Motor neuron (in vitro differentiated cells): ENCODE data around the gene MYO3A. TPM values are rescaled to one million over a fixed set of nuclear protein-coding genes. Genes with fewer than 3 reads are reported as not detected.

Experiments
- ATAC-seq, 8 experiments: fragments of 200-7000 bp; cut with Tn5 transposase; replicated peaks in 6 of 8; 2 replicates each; pipeline ENCODE4 v1.8.0; 2021; ENCODE audit warnings: mild to moderate bottlenecking in 8 of 8, moderate library complexity in 8 of 8
- H3K27ac ChIP-seq, 2 donors: fragments of 250-450 bp; sonication (Bioruptor Pico); 2 replicates each; pipeline ENCODE4 v1.9.0; 2021; ENCODE audit warnings: antibody characterized with exemption in 2 of 2, mild to moderate bottlenecking in 2 of 2, moderate library complexity in 1 of 2
- H3K4me1 ChIP-seq, 2 donors: fragments of 250-450 bp; sonication (Bioruptor Pico); replicated peaks in 1 of 2; 2 replicates each; pipeline ENCODE4 v1.6.1; 2021; ENCODE audit warnings: antibody characterized with exemption in 2 of 2, mild to moderate bottlenecking in 2 of 2, moderate library complexity in 1 of 2
- H3K4me3 ChIP-seq, 5 donors: fragments of 250-450 bp; sonication (Bioruptor Pico); 2 replicates each; pipeline ENCODE4 v1.9.0; 2021; ENCODE audit warnings: antibody characterized with exemption in 5 of 5, mild to moderate bottlenecking in 5 of 5, moderate library complexity in 4 of 5
- WGBS, 10 experiments: fragments of 450-650 bp; shearing (Covaris generic); methylation state at CpG; one replicate each; pipeline ENCODE4 v1.0.0; 2022; 5-methylcytosine and 5-hydroxymethylcytosine counted together
- in situ Hi-C, 9 experiments: fragments of 400-800 bp; cut with MboI; loops; one replicate each; pipeline ENCODE4 v1.15.0; 2021; ENCODE audit warnings: low sequenced_read_pairs in 9 of 9, low pct_unique_long_range_greater_than_20kb in 2 of 9; ENCODE audit not compliant: unreplicated experiment in 9 of 9
- total RNA-seq, 8 experiments: library from RNA; unstranded; fragments of 300-600 nt; gene quantifications; 2 replicates each; pipeline versions ENCODE4 v1.2.3 to v1.2.4, GENCODE V29; 2022

The MYO3A gene
- total RNA-seq, 8 experiments from 2014 or later = 0.07 to 4.0 (median 1.6) TPM; not detected in 1

DNA sequence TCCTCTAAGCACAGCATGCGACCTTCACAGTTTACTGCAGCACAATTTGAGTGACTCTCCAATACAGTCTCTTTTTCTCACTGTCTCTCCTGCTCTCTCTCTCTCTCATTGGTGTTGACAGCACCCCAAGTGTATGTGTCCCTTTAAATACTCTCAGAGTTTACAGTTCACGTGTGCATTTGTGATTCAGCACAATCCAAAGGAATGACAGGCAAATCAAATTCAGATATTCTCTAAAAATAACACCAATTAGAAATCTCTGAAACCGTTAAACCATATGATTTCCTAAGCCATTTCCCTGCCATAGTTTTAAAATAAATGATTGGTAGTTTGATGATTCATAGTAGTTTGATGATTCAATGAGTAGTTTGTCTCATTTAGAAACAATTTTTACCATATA, 178.5 kb downstream of the MYO3A start:
- in situ Hi-C loops = loop anchor here in 1 of 9 experiments (25.0 kb wide), 1 partner anchor 100 kb away; no protein-coding TSS in a partner anchor
- ATAC-seq = no peak
- 0 to 84% (median 58%) methylated on average over 1 to 3 of the region's 3 CpGs; no CpG with 5 or more reads in 1 of the 10 experiments for WGBS, 10 experiments
- Histone ChIP-seq H3K4me3 (no peak overlapping the region), H3K4me1 (no peaks in the 10 kb centered on the region), H3K27ac (no peak overlapping the region)

DNA sequence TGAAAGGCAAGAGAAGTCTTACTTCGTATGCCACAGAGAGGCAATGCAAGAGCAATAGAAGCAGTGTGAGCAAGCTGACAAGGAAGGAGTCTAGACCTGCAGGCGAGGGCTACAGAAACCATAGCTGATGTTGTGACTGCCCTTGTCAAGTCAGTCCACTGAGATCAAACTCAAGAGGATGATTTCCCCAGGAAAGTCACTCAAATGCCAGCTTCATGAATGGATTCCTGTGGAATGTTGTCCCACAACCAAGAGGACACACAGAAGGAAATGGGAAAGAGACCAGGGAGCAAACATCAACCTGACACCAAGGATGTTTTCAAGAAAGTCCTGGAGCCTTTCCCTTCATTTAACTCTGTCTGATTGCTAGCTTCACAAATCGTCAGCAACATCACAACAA, 204.6 kb downstream of the MYO3A start:
- H3K27ac ChIP-seq = no peak overlapping the region
- 5 to 92% (median 70%) methylated on average over 1 to 3 of the region's 3 CpGs; no CpG with 5 or more reads in 2 of the 10 experiments for WGBS, 10 experiments

DNA sequence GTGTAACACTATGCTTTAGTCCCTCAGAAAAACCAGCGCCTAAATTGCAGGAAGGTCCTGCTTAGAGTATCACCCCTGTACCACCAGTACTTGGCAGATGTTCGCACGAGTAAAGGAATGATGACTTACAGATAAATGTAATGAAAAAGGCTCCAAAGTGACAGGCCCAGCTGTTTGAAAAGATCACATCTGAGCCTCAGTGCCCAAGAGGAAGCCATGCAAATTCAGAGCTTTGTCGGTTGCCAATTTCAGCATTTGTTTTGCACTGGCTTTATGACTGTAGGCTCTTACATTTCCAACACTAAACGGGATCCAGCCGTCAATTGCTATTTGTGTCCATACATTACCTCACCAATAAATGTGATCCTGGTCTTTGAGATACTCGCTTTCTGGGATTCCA, 222.0 kb downstream of the MYO3A start:
- Histone ChIP-seq H3K27ac (no peak overlapping the region), H3K4me3 (no peak overlapping the region), H3K4me1 (no peaks in the 10 kb centered on the region)
- 0 to 100% (median 58%) methylated on average over 1 to 6 of the region's 7 CpGs for WGBS, 10 experiments
- in situ Hi-C loops = no loop called here
- ATAC-seq = peak in 2 of 8 experiments; percentile 26 to 30

More for the DNA sequence above, 204.6 kb downstream of the MYO3A start:
- H3K4me3 ChIP-seq = no peak overlapping the region
- no peaks in the 10 kb centered on the region for H3K4me1 ChIP-seq
- in situ Hi-C loops = no loop called here
- no peak for ATAC-seq

DNA sequence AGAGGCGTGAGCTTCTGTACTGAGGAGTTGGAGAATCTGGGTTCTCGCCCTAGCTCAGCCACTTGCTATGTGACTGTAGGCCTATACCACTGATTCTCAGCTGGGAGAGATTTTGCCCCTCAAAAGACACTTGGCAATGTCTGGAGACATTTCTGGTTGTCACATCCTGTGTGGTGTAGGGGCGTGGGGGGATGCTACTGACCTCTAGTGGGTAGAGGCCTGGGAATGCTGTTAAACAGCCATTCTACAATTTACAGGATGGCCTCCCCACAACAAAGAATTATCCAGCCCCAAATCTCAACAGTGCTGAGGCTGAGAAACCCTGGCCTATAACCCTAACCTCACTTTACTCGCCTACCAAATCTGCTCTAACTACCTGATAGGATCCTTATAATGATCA, 223.7 kb downstream of the MYO3A start:
- 0 to 100% (median 23%) methylated on average over 1 to 4 of the region's 4 CpGs; no CpG with 5 or more reads in 2 of the 10 experiments for WGBS, 10 experiments
- Histone ChIP-seq H3K4me1 (no peaks in the 10 kb centered on the region), H3K27ac (no peak overlapping the region), H3K4me3 (no peak overlapping the region)
- peak in 1 of 8 experiments; percentile 38 for ATAC-seq
- in situ Hi-C loops = no loop called here

DNA sequence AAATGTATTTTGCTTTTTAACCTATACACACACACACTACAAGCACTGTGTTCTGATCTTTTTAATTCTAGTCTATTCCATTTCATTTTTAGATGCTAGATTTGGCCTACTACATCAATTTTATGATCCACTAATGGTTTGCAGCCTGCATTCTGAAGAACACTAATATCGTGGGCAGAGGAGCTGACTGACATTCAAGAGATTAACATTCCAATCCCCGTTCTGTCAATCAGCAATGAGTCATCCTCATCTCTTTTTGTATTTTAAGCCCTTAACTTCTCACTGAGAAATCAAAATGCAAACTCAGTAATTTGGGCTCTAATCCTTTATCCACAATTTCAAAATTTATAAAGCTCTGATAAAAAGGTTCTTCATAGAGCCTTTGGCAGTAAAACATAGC, 235.4 kb downstream of the MYO3A start:
- ATAC-seq = no peak
- 0 to 72% (median 40%) methylated on average over 1 to 2 of the region's 2 CpGs; no CpG with 5 or more reads in 1 of the 10 experiments for WGBS, 10 experiments

DNA sequence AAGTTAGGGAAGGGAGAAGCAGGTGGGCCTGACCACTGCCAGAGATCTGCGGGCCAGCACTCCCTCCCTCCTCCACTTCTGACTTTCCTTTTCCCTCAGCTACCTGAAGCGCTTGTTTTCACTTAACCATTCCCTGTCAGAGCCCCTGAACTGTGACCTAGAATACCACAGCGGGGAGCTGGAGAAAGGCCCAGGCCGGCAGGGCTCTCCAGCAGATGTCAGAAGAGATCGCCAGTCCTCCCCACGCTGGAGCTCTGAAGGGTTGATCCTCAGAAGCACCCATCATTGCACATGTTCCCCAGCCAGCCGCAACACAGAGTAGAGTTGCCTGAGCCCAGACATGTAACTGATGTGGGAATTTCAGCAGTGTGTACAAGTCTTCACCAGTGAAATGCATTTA, 238.1 kb downstream of the MYO3A start:
- in situ Hi-C loops = no loop called here
- Histone ChIP-seq H3K4me3 (no peak overlapping the region), H3K27ac (no peak overlapping the region), H3K4me1 (no peaks in the 10 kb centered on the region)
- WGBS, 10 experiments = 0 to 96% (median 48%) methylated on average over 1 to 6 of the region's 7 CpGs; no CpG with 5 or more reads in 3 of the 10 experiments
- ATAC-seq = no peak

More for the DNA sequence above, 235.4 kb downstream of the MYO3A start:
- in situ Hi-C loops = no loop called here
- no peaks in the 10 kb centered on the region for H3K4me1 ChIP-seq
- no peak overlapping the region for H3K27ac ChIP-seq
- no peak overlapping the region for H3K4me3 ChIP-seq

DNA sequence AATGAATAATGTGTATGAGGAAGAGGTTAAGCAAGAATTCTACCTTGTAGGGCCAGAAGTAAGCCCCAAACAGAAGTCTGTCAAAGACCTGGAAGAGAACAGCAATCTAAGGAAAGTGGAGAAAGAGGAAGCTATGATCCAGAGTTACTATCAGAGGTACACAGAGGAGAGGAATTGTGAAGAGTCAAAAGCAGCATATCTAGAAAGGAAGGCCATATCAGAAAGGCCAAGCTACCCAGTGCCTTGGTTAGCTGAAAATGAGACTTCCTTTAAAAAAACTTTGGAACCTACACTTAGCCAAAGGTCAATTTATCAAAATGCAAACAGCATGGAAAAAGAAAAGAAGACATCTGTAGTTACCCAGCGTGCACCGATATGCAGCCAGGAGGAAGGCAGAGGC, 239.8 kb downstream of the MYO3A start:
- in situ Hi-C loops = no loop called here

DNA sequence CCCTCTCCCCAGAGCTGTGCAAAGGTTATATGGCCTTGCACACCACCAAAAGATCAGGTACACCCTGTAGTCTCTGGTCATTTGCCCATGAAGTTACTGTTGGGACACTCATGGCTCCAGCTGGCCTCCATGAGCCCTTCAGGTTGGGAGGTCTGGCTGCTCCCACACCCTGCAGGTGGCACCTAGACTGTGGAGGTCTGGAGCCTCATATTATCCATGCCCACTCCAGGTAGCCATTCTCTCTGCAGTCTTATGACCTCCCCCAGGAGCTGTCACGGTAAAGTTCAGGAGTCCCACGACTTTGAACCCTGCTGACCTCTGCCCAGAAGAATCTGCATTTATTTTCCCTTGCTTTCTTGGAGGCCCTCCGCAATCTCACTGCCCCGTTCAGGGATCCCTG, 243.3 kb downstream of the MYO3A start:
- in situ Hi-C loops = no loop called here
- Histone ChIP-seq H3K4me1 (no peaks in the 10 kb centered on the region), H3K27ac (no peak overlapping the region), H3K4me3 (no peak overlapping the region)
- no peak for ATAC-seq
- 10 to 100% (median 81%) methylated on average over 1 to 4 of the region's 4 CpGs; no CpG with 5 or more reads in 4 of the 10 experiments for WGBS, 10 experiments

More for the DNA sequence above, 239.8 kb downstream of the MYO3A start:
- Histone ChIP-seq H3K4me3 (no peak overlapping the region), H3K27ac (no peak overlapping the region), H3K4me1 (no peaks in the 10 kb centered on the region)
- WGBS, 10 experiments = 0 to 100% (median 71%) methylated on average over 1 to 2 of the region's 2 CpGs; no CpG with 5 or more reads in 1 of the 10 experiments
- ATAC-seq = no peak

DNA sequence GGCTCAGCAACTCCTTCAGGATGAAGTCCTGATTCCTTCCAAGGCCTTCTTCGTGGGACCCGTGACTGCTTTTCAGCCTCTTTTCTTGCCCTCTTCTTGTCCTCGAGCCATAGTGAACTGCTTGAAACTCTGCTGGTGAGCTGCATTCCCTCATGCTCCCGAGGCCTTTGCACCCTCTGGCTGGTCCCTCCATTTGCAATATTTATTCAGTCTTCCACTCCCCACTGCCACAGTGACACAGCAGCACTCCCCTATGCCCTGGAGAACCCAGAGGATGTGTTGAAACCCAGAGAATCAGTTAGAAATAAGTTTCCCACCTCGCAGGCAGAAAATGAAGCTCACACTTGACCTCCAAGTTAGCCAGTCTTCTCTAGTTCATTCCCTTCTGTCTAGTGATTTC, 260.2 kb downstream of the MYO3A start:
- WGBS, 10 experiments = 0 to 100% (median 40%) methylated on average over 1 to 5 of the region's 5 CpGs; no CpG with 5 or more reads in 1 of the 10 experiments
- no peaks in the 10 kb centered on the region for H3K4me1 ChIP-seq
- peak in 2 of 8 experiments; percentile 54 to 73 for ATAC-seq
- in situ Hi-C loops = no loop called here
- no peak overlapping the region for H3K4me3 ChIP-seq
- no peak overlapping the region for H3K27ac ChIP-seq

DNA sequence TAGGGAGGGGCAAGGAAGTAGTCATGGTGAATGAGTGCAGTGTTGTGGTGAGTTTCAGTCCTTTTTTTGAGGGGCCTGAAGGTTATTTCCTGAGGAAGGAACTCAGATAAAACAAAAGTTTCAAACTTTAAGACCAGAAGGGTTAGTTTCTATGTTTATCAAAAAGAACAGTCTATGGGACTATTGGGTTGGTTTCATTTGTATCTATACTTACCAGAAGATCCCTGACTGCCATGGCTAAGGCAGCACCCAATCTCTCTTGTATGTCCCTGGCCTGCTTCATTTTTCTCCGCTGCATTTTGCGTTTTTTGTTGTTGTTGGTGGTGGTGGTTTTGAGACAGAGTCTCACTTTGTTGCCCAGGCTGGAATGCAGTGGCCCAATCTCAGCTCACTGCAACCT, 263.2 kb downstream of the MYO3A start:
- Histone ChIP-seq H3K27ac (no peak overlapping the region), H3K4me3 (no peak overlapping the region), H3K4me1 (no peaks in the 10 kb centered on the region)
- 28 to 100% (median 65%) methylated on average over 2 of the region's 2 CpGs; no CpG with 5 or more reads in 6 of the 10 experiments for WGBS, 10 experiments
- in situ Hi-C loops = no loop called here
- no peak for ATAC-seq

DNA sequence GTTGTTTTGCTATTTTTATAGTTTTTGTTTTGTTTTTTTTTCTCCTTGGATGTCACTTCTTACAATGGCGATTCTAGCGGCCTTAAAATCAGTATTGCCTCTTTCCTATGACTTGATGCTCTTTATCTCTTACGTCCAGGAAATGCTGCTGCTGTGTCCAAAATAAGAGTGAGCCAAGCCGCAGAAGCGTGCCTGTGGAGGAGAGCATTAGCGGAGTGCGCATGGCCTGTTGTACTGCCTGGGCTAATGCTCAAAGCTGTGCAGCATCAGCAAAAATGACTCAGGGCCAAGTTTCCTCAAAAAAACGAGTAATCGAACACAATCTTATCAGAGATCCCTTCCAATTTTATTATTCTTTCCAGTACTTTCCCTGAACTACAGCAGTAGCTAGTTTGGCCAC, 264.1 kb downstream of the MYO3A start:
- Histone ChIP-seq H3K27ac (no peak overlapping the region), H3K4me3 (no peak overlapping the region), H3K4me1 (no peaks in the 10 kb centered on the region)
- in situ Hi-C loops = no loop called here
- 35 to 100% (median 86%) methylated on average over 4 to 9 of the region's 9 CpGs for WGBS, 10 experiments
- ATAC-seq = no peak

DNA sequence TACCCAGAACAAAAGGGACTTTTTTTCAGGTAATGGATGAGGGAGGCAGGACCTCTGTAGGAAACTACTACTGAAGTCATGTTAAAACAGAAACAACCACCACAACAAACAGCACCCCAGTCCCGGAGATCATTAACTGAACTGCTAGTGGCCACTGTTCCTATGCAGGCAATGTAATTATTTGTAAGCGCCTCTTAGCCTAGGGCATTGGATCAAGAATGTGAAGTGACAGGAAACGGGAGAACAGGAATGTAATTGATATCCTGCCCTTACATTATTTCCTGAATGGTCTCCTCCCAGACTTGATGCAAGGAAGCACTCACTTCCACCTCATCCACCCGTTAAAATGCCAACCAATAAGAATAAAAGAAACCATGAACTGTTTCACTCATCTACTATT, 265.8 kb downstream of the MYO3A start:
- ATAC-seq = peak in 1 of 8 experiments; percentile 39
- no peak overlapping the region for H3K4me3 ChIP-seq
- WGBS, 10 experiments = 0 to 66% (median 40%) methylated on average over 1 to 4 of the region's 4 CpGs; no CpG with 5 or more reads in 2 of the 10 experiments
- no peak overlapping the region for H3K27ac ChIP-seq
- in situ Hi-C loops = no loop called here
- no peaks in the 10 kb centered on the region for H3K4me1 ChIP-seq

DNA sequence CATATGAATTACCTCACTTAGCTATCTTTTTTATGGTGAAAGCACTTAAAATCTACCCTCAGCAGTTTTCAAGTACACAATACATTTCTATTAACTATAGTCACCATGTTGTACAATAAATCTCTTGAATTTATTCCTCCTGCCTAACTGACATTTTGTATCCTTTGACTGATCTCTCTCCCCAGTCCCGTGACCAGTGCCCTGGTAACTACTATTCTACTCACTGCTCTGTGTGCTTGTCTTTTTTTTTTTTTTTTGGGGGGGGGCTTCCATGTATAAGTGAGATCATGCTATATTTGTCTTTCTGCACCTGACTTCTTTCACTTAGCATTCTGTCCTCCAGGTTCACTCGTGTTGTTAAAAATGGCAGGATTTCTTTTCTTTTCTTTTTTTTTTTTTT, 271.2 kb downstream of the MYO3A start:
- WGBS, 10 experiments = 0 to 80% (median 50%) methylated on average over 1 to 2 of the region's 2 CpGs
- Histone ChIP-seq H3K4me1 (no peaks in the 10 kb centered on the region), H3K4me3 (no peak overlapping the region), H3K27ac (no peak overlapping the region)
- peak in 5 of 8 experiments; percentile 16 to 59 (median 54) for ATAC-seq
- in situ Hi-C loops = no loop called here

DNA sequence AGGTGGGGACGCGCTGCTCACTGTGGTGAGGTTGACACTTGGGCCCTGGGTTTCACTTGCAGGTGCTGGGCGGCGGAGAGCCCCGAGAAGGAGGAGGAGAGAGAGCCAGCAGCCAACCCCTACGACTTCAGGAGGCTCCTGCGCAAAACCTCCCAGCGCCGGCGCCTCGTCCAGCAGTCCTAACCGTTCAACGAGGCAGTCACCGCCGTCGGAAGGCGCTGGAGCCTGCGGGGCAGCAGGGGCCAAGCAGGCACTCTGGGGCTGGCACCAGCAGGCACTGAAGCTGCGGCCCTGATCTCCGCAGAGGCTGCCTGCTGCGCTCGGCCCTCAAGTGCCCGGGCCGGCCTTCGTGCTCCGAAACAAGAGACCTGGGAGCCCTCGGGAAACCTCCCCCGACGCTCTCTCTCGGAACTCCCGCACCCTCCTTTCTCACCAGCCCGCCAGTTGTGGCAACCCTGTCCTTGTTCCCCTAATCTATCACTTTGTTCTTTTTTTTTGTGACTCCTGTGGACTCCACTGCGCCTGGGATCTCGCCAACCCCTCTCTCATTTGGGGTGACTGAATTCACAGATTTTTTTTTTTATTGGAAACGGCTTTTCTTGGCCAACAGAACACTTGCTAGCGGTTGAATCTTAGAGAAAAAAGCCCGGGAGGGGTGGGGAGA, 277.9 kb downstream of the MYO3A start:
- 0 to 56% (median 26%) methylated on average over 2 to 30 of the region's 37 CpGs for WGBS, 10 experiments
- peaks cover 11 to 17% of the 10 kb centered on the region in 2 donors for H3K4me1 ChIP-seq
- H3K27ac ChIP-seq = no peak overlapping the region
- ATAC-seq = no peak
- in situ Hi-C loops = no loop called here
- no peak overlapping the region for H3K4me3 ChIP-seq
